ENCODE results near the gene NLRP12. TPM values are rescaled to one million over a fixed set of nuclear protein-coding genes. Genes with fewer than 3 reads are reported as not detected.

Gene NLRP12
- polyA plus RNA-seq, 1 of the 3 experiments (the other 2 are of a cell fraction), result 0.02 TPM

DNA sequence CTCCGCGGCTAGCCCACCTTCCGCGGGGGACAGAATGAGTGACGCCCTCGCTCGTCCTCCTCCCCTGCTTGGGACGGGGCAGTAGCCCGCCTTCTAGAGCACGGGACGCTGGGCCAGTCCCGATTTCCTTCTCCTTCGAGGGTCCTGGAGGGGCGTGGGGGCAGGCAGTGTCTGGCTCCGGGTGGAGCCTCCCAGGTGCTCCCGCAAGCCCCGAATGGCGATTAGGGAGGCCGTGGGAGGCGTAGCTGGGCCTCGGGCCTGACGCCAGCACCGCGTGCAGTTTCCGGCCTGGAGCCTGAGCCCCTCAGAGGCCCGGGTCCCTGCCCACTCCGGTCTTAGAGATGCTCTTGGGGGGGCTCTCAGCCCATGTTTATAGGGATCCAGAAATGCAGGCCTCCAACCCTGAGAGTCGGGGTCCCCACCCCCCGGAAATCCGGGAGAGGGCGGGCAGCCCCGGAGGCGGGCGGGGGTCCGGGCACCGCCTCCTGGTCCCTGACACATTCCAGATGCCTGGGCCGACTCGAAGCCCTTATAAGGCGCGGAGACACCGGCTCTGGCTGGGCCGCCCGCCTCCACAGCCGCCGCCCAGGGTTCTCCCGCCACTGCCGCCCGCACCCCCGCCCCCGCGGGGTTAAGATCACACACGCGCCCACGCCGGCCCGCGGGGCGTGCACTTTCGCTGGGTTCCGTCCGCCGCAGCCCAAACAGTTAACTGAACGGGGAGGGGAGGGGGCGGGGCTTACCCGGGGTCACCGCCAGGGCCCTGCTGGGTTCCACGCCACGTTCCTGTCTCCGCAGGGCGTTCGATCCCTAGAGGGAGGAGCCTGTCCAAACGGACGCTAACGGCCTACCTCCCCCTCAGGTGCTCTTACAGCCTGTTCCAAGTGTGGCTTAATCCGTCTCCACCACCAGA, 45.0 kb upstream of the NLRP12 start:
- POLR2A ChIA-PET, result interaction anchor here (0.5 to 2.2 kb wide), 3 partner anchors 8 to 315 kb away, joined by 4 to 16 read pairs (median 4); no protein-coding TSS in a partner anchor
- Histone ChIP-seq H3K9me2 (no peaks in the 10 kb centered on the region), H3K79me2 (ENCODE audit: insufficient read depth) (peaks cover 42% of the 10 kb centered on the region), H4K20me1 (ENCODE audit: insufficient read depth) (peaks cover 33% of the 10 kb centered on the region), H3K36me3 (replicated peaks in 1 of 2; ENCODE audit: control insufficient read depth in 1 of 2, insufficient read depth in 2 of 2, low read length in 1 of 2) (peaks cover 8 to 9% of the 10 kb centered on the region in 2 experiments), H3K27me3 (ENCODE audit: insufficient read depth) (no peaks in the 10 kb centered on the region), H3K27ac (ENCODE audit: low read depth in 2 of 2, low read length in 1 of 2) (peak overlapping the region; percentile 90 to 93), H3K4me3 (ENCODE audit: low read depth in 2 of 2, low read length in 1 of 2) (peak overlapping the region; percentile 79 to 86), H3K4me1 (ENCODE audit: control insufficient read depth in 1 of 2, insufficient read depth in 2 of 2, low read depth in 1 of 2, low read length in 1 of 2) (peaks cover 5 to 16% of the 10 kb centered on the region in 2 experiments; a peak in 2 of 4 replicates), H3K4me2 (peak overlapping the region; percentile 93), H2AFZ (ENCODE audit: low read depth) (no peak overlapping the region), H3K9me3 (no peaks in the 10 kb centered on the region), H3K9ac (peak overlapping the region; percentile 94), H3F3A (replicated peaks; ENCODE audit: insufficient read depth) (peaks cover 11% of the 10 kb centered on the region)
- DNase-seq, result peak; percentile 91
- WGBS (ENCODE audit: low lambda C conversion rate), result 0% methylated on average over 13 of the region's 75 CpGs
- no peak for TF ChIP-seq SMC3 (IDR thresholded peaks at IDR 0.05; ENCODE audit: low read depth, low read length)
- TF ChIP-seq RXRA (IDR thresholded peaks at IDR 0.05; ENCODE audit: borderline replicate concordance, low read depth), result peak; percentile 85; the same call in 1 of the 2 replicates
- TF ChIP-seq, protein P1, sequence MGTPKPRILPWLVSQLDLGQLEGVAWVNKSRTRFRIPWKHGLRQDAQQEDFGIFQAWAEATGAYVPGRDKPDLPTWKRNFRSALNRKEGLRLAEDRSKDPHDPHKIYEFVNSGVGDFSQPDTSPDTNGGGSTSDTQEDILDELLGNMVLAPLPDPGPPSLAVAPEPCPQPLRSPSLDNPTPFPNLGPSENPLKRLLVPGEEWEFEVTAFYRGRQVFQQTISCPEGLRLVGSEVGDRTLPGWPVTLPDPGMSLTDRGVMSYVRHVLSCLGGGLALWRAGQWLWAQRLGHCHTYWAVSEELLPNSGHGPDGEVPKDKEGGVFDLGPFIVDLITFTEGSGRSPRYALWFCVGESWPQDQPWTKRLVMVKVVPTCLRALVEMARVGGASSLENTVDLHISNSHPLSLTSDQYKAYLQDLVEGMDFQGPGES (IDR thresholded peaks at IDR 0.05; ENCODE audit: low read depth, low read length), result no peak
- TF ChIP-seq GATA2 (CRISPR knock-in tag; IDR thresholded peaks at IDR 0.05), result no peak
- no peak for TF ChIP-seq RFX5 (IDR thresholded peaks at IDR 0.05; ENCODE audit: low read length)
- no peak for TF ChIP-seq EZH2phosphoT487 (IDR thresholded peaks at IDR 0.05; ENCODE audit: borderline replicate concordance, low read depth)
- TF ChIP-seq TAF1 (IDR thresholded peaks at IDR 0.05; ENCODE audit: borderline replicate concordance, low read depth, low read length), result no peak
- peak; percentile 25; the same call in 1 of the 2 replicates for TF ChIP-seq POLR2AphosphoS5 (IDR thresholded peaks at IDR 0.05; ENCODE audit: low read depth, low read length)
- TF ChIP-seq ELF1 (IDR thresholded peaks at IDR 0.05), result peak; percentile 58; the same call in 1 of the 2 replicates
- 0 out of 2 replicates have a peak, but pooled peaks have one; percentile 11 for TF ChIP-seq NFIC (IDR thresholded peaks at IDR 0.05; ENCODE audit: borderline replicate concordance)
- no peak for TF ChIP-seq CHD2 (IDR thresholded peaks at IDR 0.05; ENCODE audit: low read length, partially characterized antibody)
- TF ChIP-seq GABPA (IDR thresholded peaks at IDR 0.05; ENCODE audit: low read depth), result peak; percentile 65; the same call in 1 of the 2 replicates
- 0 out of 2 replicates have a peak, but pooled peaks have one; percentile 29 for TF ChIP-seq YY1 (IDR thresholded peaks at IDR 0.05; ENCODE audit: low read depth)
- TF ChIP-seq, protein P2, sequence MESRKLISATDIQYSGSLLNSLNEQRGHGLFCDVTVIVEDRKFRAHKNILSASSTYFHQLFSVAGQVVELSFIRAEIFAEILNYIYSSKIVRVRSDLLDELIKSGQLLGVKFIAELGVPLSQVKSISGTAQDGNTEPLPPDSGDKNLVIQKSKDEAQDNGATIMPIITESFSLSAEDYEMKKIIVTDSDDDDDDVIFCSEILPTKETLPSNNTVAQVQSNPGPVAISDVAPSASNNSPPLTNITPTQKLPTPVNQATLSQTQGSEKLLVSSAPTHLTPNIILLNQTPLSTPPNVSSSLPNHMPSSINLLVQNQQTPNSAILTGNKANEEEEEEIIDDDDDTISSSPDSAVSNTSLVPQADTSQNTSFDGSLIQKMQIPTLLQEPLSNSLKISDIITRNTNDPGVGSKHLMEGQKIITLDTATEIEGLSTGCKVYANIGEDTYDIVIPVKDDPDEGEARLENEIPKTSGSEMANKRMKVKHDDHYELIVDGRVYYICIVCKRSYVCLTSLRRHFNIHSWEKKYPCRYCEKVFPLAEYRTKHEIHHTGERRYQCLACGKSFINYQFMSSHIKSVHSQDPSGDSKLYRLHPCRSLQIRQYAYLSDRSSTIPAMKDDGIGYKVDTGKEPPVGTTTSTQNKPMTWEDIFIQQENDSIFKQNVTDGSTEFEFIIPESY (IDR thresholded peaks at IDR 0.05; ENCODE audit: borderline replicate concordance, low read depth), result no peak
- TF ChIP-seq, protein P3, sequence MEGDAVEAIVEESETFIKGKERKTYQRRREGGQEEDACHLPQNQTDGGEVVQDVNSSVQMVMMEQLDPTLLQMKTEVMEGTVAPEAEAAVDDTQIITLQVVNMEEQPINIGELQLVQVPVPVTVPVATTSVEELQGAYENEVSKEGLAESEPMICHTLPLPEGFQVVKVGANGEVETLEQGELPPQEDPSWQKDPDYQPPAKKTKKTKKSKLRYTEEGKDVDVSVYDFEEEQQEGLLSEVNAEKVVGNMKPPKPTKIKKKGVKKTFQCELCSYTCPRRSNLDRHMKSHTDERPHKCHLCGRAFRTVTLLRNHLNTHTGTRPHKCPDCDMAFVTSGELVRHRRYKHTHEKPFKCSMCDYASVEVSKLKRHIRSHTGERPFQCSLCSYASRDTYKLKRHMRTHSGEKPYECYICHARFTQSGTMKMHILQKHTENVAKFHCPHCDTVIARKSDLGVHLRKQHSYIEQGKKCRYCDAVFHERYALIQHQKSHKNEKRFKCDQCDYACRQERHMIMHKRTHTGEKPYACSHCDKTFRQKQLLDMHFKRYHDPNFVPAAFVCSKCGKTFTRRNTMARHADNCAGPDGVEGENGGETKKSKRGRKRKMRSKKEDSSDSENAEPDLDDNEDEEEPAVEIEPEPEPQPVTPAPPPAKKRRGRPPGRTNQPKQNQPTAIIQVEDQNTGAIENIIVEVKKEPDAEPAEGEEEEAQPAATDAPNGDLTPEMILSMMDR (IDR thresholded peaks at IDR 0.05), result peak; percentile 17; the same call in 1 of the 2 replicates
- TF ChIP-seq TCF12 (IDR thresholded peaks at IDR 0.05), result peak; percentile 83
- TF ChIP-seq, protein P4, sequence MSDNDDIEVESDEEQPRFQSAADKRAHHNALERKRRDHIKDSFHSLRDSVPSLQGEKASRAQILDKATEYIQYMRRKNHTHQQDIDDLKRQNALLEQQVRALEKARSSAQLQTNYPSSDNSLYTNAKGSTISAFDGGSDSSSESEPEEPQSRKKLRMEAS (IDR thresholded peaks at IDR 0.05; ENCODE audit: low read depth), result peak; percentile 30
- peak; percentile 65 for TF ChIP-seq MXI1 (IDR thresholded peaks at IDR 0.05; ENCODE audit: low read depth, low read length)
- TF ChIP-seq, protein P5, sequence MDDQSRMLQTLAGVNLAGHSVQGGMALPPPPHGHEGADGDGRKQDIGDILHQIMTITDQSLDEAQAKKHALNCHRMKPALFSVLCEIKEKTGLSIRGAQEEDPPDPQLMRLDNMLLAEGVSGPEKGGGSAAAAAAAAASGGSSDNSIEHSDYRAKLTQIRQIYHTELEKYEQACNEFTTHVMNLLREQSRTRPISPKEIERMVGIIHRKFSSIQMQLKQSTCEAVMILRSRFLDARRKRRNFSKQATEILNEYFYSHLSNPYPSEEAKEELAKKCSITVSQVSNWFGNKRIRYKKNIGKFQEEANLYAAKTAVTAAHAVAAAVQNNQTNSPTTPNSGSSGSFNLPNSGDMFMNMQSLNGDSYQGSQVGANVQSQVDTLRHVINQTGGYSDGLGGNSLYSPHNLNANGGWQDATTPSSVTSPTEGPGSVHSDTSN (IDR thresholded peaks at IDR 0.05), result peak; percentile 78
- no peak; the same call in 1 of the 2 replicates for TF ChIP-seq SIN3A (IDR thresholded peaks at IDR 0.05; ENCODE audit: borderline replicate concordance, low read depth, low read length)
- TF ChIP-seq JUND (IDR thresholded peaks at IDR 0.05), result no peak
- TF ChIP-seq EP300 (IDR thresholded peaks at IDR 0.05; ENCODE audit: borderline replicate concordance in 1 of 2, low read depth in 1 of 2, low read length in 1 of 2), result peak in 1 of 2 experiments; percentile 49; a peak in 1 of 4 replicates
- CTCF ChIA-PET, result interaction anchor here (1.0 to 2.1 kb wide), 3 partner anchors 10 to 156 kb away, joined by 3 to 10 read pairs (median 4); no protein-coding TSS in a partner anchor
